H9 (cell line): ENCODE measurements around the gene CCDC80. TPM values are rescaled to one million over a fixed set of nuclear protein-coding genes. Genes with fewer than 3 reads are reported as not detected.
"Not testable (repeated sequence)": the region's sequence is repeated elsewhere in the genome, so short reads cannot be mapped to it uniquely, and the experiment has no call there.

ENCODE experiments used
- DNase-seq: peaks from one replicate; pipeline ENCODE4 v3.0.0-alpha.2; 2017
- H2AFZ ChIP-seq: one replicate; pipeline ENCODE4 v1.6.1; 2013; ENCODE audit warnings: mild to moderate bottlenecking, low read length, control low read depth, moderate library complexity
- H2AK5ac ChIP-seq: 2 replicates; pipeline ENCODE4 v1.6.1; 2013; ENCODE audit warnings: low read length, control low read depth, mixed read lengths; ENCODE audit not compliant: insufficient read length
- H2BK120ac ChIP-seq: one replicate; pipeline ENCODE4 v1.6.1; 2013; ENCODE audit warnings: low read depth, mild to moderate bottlenecking, low read length, control low read depth, inconsistent platforms; ENCODE audit not compliant: poor library complexity, severe bottlenecking
- H2BK12ac ChIP-seq: 2 replicates; pipeline ENCODE4 v1.6.1; 2013; ENCODE audit warnings: low read length, control low read depth, mixed read lengths, low read depth; ENCODE audit not compliant: insufficient read length
- H2BK15ac ChIP-seq: 2 replicates; pipeline ENCODE4 v1.6.1; 2013; ENCODE audit warnings: low read depth, low read length, control low read depth
- H2BK20ac ChIP-seq: one replicate; pipeline ENCODE4 v1.6.1; 2013; ENCODE audit warnings: low read depth, mild to moderate bottlenecking, low read length, control low read depth, inconsistent platforms; ENCODE audit not compliant: poor library complexity, severe bottlenecking
- H2BK5ac ChIP-seq: 2 replicates; pipeline ENCODE4 v1.6.1; 2013; ENCODE audit warnings: low read length, control low read depth, mixed read lengths; ENCODE audit not compliant: insufficient read length
- H3K14ac ChIP-seq: 2 replicates; pipeline ENCODE4 v1.6.1; 2013; ENCODE audit warnings: low read length, control low read depth; ENCODE audit not compliant: insufficient read depth
- H3K18ac ChIP-seq: 2 replicates; pipeline ENCODE4 v1.6.1; 2013; ENCODE audit warnings: low read depth, mild to moderate bottlenecking, mixed read lengths, low read length, control low read depth; ENCODE audit not compliant: insufficient read length
- H3K23ac ChIP-seq: 2 replicates; pipeline ENCODE4 v1.6.1; 2013; ENCODE audit warnings: low read length, control low read depth, mixed read lengths, low read depth; ENCODE audit not compliant: insufficient read length
- H3K23me2 ChIP-seq: 2 replicates; pipeline ENCODE4 v1.6.1; 2013; ENCODE audit warnings: low read depth, mild to moderate bottlenecking, mixed read lengths, low read length, control low read depth; ENCODE audit not compliant: insufficient read length, poor library complexity, severe bottlenecking
- H3K27ac ChIP-seq: 2 replicates; pipeline ENCODE4 v1.5.1; 2013; ENCODE audit warnings: low read length, control low read depth, mixed read lengths, low read depth; ENCODE audit not compliant: insufficient read length
- H3K27me3 ChIP-seq: 2 replicates; pipeline ENCODE4 v1.6.1; 2013; ENCODE audit warnings: low read length, control low read depth, inconsistent platforms; ENCODE audit not compliant: insufficient read depth
- H3K4ac ChIP-seq: 2 replicates; pipeline ENCODE4 v1.6.1; 2013; ENCODE audit warnings: low read depth, mild to moderate bottlenecking, control low read depth, inconsistent platforms, low read length, moderate library complexity
- H3K4me1 ChIP-seq: 2 replicates; pipeline ENCODE4 v1.6.1; 2013; ENCODE audit warnings: low read length, control low read depth, inconsistent platforms; ENCODE audit not compliant: insufficient read depth
- H3K4me2 ChIP-seq: 2 replicates; pipeline ENCODE4 v1.6.1; 2013; ENCODE audit warnings: low read length, control low read depth, mixed read lengths; ENCODE audit not compliant: insufficient read length, insufficient read depth
- H3K56ac ChIP-seq: 2 replicates; pipeline ENCODE4 v1.6.1; 2013; ENCODE audit warnings: low read depth, mild to moderate bottlenecking, mixed read lengths, low read length, control low read depth; ENCODE audit not compliant: insufficient read length
- H3K79me1 ChIP-seq: 2 replicates; pipeline ENCODE4 v1.6.1; 2013; ENCODE audit warnings: low read depth, mild to moderate bottlenecking, moderate library complexity, low read length, control low read depth, inconsistent platforms; ENCODE audit not compliant: insufficient read depth, poor library complexity, severe bottlenecking
- H3K79me2 ChIP-seq: 2 replicates; pipeline ENCODE4 v1.6.1; 2013; ENCODE audit warnings: low read length, control low read depth, inconsistent platforms; ENCODE audit not compliant: insufficient read depth
- H3K9ac ChIP-seq: 2 replicates; pipeline ENCODE4 v1.6.1; 2013; ENCODE audit warnings: low read length, control low read depth, mixed read lengths; ENCODE audit not compliant: insufficient read length; ENCODE audit errors: extremely low read depth
- H3K9me3 ChIP-seq: one replicate; pipeline ENCODE4 v1.6.1; 2013; ENCODE audit warnings: low read depth, low read length, inconsistent platforms; ENCODE audit not compliant: control insufficient read depth
- H3T11ph ChIP-seq: one replicate; pipeline ENCODE4 v1.6.1; 2013; ENCODE audit warnings: mild to moderate bottlenecking, low read length, control low read depth, inconsistent platforms
- H4K20me1 ChIP-seq: one replicate; pipeline ENCODE4 v1.6.1; 2013; ENCODE audit not compliant: control insufficient read depth, insufficient read length, insufficient read depth
- H4K5ac ChIP-seq: 2 replicates; pipeline ENCODE4 v1.6.1; 2013; ENCODE audit warnings: low read depth, mild to moderate bottlenecking, mixed read lengths, low read length, control low read depth; ENCODE audit not compliant: insufficient read length
- H4K8ac ChIP-seq: replicated peaks from 2 replicates; pipeline ENCODE4 v1.6.1; 2013; ENCODE audit warnings: low read length, control low read depth, mixed read lengths, low read depth; ENCODE audit not compliant: insufficient read length
- H4K91ac ChIP-seq: 2 replicates; pipeline ENCODE4 v1.6.1; 2013; ENCODE audit warnings: low read depth, mild to moderate bottlenecking, moderate library complexity, mixed read lengths, low read length, control low read depth; ENCODE audit not compliant: insufficient read length
- H3K27ac Mint-ChIP-seq, 3 experiments: 2 replicates in 2 of 3; 3 replicates in 1 of 3; pipeline ENCODE4 v1.8.0; 2020 to 2021; ENCODE audit warnings: mixed read lengths in 3 of 3, mild to moderate bottlenecking in 1 of 3, moderate library complexity in 1 of 3
- H3K27me3 Mint-ChIP-seq: 2 replicates; pipeline ENCODE4 v1.8.0; 2021; ENCODE audit warnings: low read depth, mild to moderate bottlenecking, moderate library complexity, mixed read lengths
- H3K36me3 Mint-ChIP-seq, 3 experiments: 2 replicates in 2 of 3; 3 replicates in 1 of 3; pipeline ENCODE4 v1.8.0; 2020 to 2021; ENCODE audit warnings: low read depth in 3 of 3, mixed read lengths in 3 of 3; ENCODE audit not compliant: insufficient read depth in 1 of 3
- H3K4me1 Mint-ChIP-seq, 2 experiments: 2 replicates each; pipeline ENCODE4 v1.8.0; 2020; ENCODE audit warnings: mixed read lengths in 2 of 2
- H3K4me3 Mint-ChIP-seq, 2 experiments: 2 replicates in 1 of 2; 3 replicates in 1 of 2; pipeline ENCODE4 v1.8.0; 2020 to 2021; ENCODE audit warnings: mild to moderate bottlenecking in 2 of 2, mixed read lengths in 2 of 2, moderate library complexity in 1 of 2
- H3K9me3 Mint-ChIP-seq, 2 experiments: 2 replicates in 1 of 2; 3 replicates in 1 of 2; pipeline ENCODE4 v1.8.0; 2020; ENCODE audit warnings: mild to moderate bottlenecking in 2 of 2, mixed read lengths in 2 of 2, moderate library complexity in 1 of 2
- WGBS: extraction: QIAGEN DNeasy Blood & Tissue Kit; methylation state at CpG from one replicate; pipeline ENCODE4 v1.1.7; 2013; ENCODE audit warnings: missing lambda C conversion rate, low lambda C conversion rate, mixed read lengths; ENCODE audit not compliant: insufficient read length; ENCODE audit errors: extremely low coverage; 5-methylcytosine and 5-hydroxymethylcytosine counted together
- total RNA-seq: library from RNA; stranded (reverse); gene quantifications from 2 replicates; pipeline ENCODE4 v1.2.1, GENCODE V29; 2021
- TF ChIP-seq, protein P1 (sequence below): fragments of 200-600 bp; sonication (generic); conservative IDR thresholded peaks from 3 replicates; pipeline ENCODE4 v1.8.0; 2021; ENCODE audit warnings: antibody characterized with exemption, mild to moderate bottlenecking

The CCDC80 gene
- total RNA-seq, 1 experiment from 2014 or later, result 5.4 TPM

DNA sequence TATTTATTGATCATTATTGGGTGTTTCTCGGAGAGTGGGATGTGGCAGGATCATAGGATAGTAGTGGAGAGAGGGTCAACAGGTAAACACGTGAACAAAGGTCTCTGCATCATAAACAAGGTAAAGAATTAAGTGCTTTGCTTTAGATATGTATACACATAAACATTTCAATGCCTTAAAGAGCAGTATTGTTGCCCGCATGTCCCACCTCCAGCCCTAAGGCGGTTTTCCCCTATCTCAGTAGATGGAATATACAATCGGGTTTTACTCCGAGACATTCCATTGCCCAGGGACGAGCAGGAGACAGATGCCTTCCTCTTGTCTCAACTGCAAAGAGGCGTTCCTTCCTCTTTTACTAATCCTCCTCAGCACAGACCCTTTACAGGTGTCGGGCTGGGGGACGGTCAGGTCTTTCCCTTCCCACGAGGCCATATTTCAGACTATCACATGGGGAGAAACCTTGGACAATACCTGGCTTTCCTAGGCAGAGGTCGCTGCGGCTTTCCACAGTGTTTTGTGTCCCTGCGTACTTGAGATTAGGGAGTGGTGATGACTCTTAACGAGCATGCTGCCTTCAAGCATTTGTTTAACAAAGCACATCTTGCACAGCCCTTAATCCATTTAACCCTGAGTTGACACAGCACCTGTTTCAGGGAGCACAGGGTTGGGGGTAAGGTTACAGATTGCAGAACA lies 76.5 kb downstream of the CCDC80 start:
- H3K27me3 ChIP-seq, H3K27me3 Mint-ChIP-seq, H4K5ac ChIP-seq, H3K9ac ChIP-seq, H3K79me1 ChIP-seq, H2AFZ ChIP-seq, H2BK12ac ChIP-seq, H2BK120ac ChIP-seq, H2AK5ac ChIP-seq, H2BK5ac ChIP-seq, H3K79me2 ChIP-seq, H3T11ph ChIP-seq, H2BK15ac ChIP-seq, H4K91ac ChIP-seq, H4K8ac ChIP-seq, H3K27ac ChIP-seq, H3K23me2 ChIP-seq, H3K14ac ChIP-seq, H3K4ac ChIP-seq, H2BK20ac ChIP-seq, H3K9me3 ChIP-seq, H3K23ac ChIP-seq, H3K18ac ChIP-seq, H3K56ac ChIP-seq, H3K4me1 ChIP-seq, H3K9me3 Mint-ChIP-seq, H4K20me1 ChIP-seq: not testable (repeated sequence)
- peak overlapping the region in 1 of 2 experiments; percentile 90; a peak in 2 of 5 replicates for H3K4me3 Mint-ChIP-seq
- H3K27ac Mint-ChIP-seq, result peak overlapping the region in 2 of 3 experiments; percentile 84 to 85; a peak in 4 of 7 replicates
- DNase-seq, result peak; percentile 72
- peaks cover 32 to 42% of the 10 kb centered on the region in 2 experiments for H3K4me1 Mint-ChIP-seq
- H3K4me2 ChIP-seq, result peak overlapping the region; percentile 13
- TF ChIP-seq, protein P1, sequence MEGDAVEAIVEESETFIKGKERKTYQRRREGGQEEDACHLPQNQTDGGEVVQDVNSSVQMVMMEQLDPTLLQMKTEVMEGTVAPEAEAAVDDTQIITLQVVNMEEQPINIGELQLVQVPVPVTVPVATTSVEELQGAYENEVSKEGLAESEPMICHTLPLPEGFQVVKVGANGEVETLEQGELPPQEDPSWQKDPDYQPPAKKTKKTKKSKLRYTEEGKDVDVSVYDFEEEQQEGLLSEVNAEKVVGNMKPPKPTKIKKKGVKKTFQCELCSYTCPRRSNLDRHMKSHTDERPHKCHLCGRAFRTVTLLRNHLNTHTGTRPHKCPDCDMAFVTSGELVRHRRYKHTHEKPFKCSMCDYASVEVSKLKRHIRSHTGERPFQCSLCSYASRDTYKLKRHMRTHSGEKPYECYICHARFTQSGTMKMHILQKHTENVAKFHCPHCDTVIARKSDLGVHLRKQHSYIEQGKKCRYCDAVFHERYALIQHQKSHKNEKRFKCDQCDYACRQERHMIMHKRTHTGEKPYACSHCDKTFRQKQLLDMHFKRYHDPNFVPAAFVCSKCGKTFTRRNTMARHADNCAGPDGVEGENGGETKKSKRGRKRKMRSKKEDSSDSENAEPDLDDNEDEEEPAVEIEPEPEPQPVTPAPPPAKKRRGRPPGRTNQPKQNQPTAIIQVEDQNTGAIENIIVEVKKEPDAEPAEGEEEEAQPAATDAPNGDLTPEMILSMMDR, result peak; percentile 49; the same call in 2 of the 3 replicates
- no CpG with 5 or more reads among the region's 15 CpGs for WGBS
- peaks cover 2 to 24% (median 20%) of the 10 kb centered on the region in 3 experiments; a peak in 6 of 7 replicates for H3K36me3 Mint-ChIP-seq
